Measurements from ENCODE around the gene SLC38A10. TPM values are rescaled to one million over a fixed set of nuclear protein-coding genes. Genes with fewer than 3 reads are reported as not detected.

The SLC38A10 gene
- polyA plus RNA-seq, 1 of the 3 experiments (the other 2 are of a cell fraction): 82.2 TPM

GRCh38 chr17:81261582-81262336, 33.3 kb downstream of the SLC38A10 start (continued):
- TF ChIP-seq TAF1 (IDR thresholded peaks at IDR 0.05; ENCODE audit: borderline replicate concordance, low read depth, low read length) (no peak), EZH2phosphoT487 (IDR thresholded peaks at IDR 0.05; ENCODE audit: borderline replicate concordance, low read depth) (no peak), MAX (IDR thresholded peaks at IDR 0.05; ENCODE audit: low read depth) (no peak)

- H3K36me3 ChIP-seq (replicated peaks in 1 of 2; ENCODE audit: control insufficient read depth in 1 of 2, insufficient read depth in 2 of 2, low read length in 1 of 2): peaks cover 30 to 80% of the 10 kb centered on the region in 2 experiments
- TF ChIP-seq FOXJ3 (CRISPR knock-in tag; IDR thresholded peaks at IDR 0.05) (no peak), NFIC (IDR thresholded peaks at IDR 0.05; ENCODE audit: borderline replicate concordance) (no peak), TEAD4 (IDR thresholded peaks at IDR 0.05; ENCODE audit: borderline replicate concordance, insufficient read depth) (no peak), FOXM1 (IDR thresholded peaks at IDR 0.05; ENCODE audit: low read depth) (no peak), SIN3A (IDR thresholded peaks at IDR 0.05; ENCODE audit: borderline replicate concordance, low read depth, low read length) (no peak), GABPA (IDR thresholded peaks at IDR 0.05; ENCODE audit: low read depth) (no peak), POLR2AphosphoS5 (IDR thresholded peaks at IDR 0.05; ENCODE audit: low read depth, low read length) (no peak), USF1 (IDR thresholded peaks at IDR 0.05; ENCODE audit: borderline replicate concordance, low read depth) (no peak)
- H3K4me3 ChIP-seq (ENCODE audit: low read depth in 2 of 2, low read length in 1 of 2): no peak overlapping the region
- ChIA-PET CTCF (interaction anchor here (1.0 to 11.3 kb wide), 4 partner anchors 8 to 221 kb away, joined by 3 to 140 read pairs (median 7); no protein-coding TSS in a partner anchor), POLR2A (no interaction called here)
- no peak overlapping the region for H2AFZ ChIP-seq (ENCODE audit: low read depth)
- H4K20me1 ChIP-seq (ENCODE audit: insufficient read depth): peaks cover 10% of the 10 kb centered on the region; the same call in 1 of the 2 replicates
- no peaks in the 10 kb centered on the region for H3F3A ChIP-seq (replicated peaks; ENCODE audit: insufficient read depth)
- H3K9me2 ChIP-seq: no peaks in the 10 kb centered on the region
- H3K9me3 ChIP-seq: no peaks in the 10 kb centered on the region
- H3K9ac ChIP-seq: no peak overlapping the region
- WGBS (ENCODE audit: low lambda C conversion rate): 96% methylated on average over 17 of the region's 18 CpGs
- H3K27me3 ChIP-seq (ENCODE audit: insufficient read depth): no peaks in the 10 kb centered on the region
- H3K27ac ChIP-seq (ENCODE audit: low read depth in 2 of 2, low read length in 1 of 2): no peak overlapping the region
- DNase-seq: no peak
- peaks cover 0 to 15% of the 10 kb centered on the region in 2 experiments; a peak in 1 of 4 replicates for H3K4me1 ChIP-seq (ENCODE audit: control insufficient read depth in 1 of 2, insufficient read depth in 2 of 2, low read depth in 1 of 2, low read length in 1 of 2)
- H3K4me2 ChIP-seq: no peak overlapping the region
- H3K79me2 ChIP-seq (ENCODE audit: insufficient read depth): no peaks in the 10 kb centered on the region
These were observed 34.0 kb downstream of the SLC38A10 start for GRCh38 chr17:81261096-81261495.

GRCh38 chr17:81260641-81261040, 34.5 kb downstream of the SLC38A10 start:
- Histone ChIP-seq H4K20me1 (ENCODE audit: insufficient read depth) (peaks cover 10% of the 10 kb centered on the region; the same call in 1 of the 2 replicates), H3K9me2 (no peaks in the 10 kb centered on the region), H3K4me2 (no peak overlapping the region), H3K4me1 (ENCODE audit: control insufficient read depth in 1 of 2, insufficient read depth in 2 of 2, low read depth in 1 of 2, low read length in 1 of 2) (peaks cover 0 to 15% of the 10 kb centered on the region in 2 experiments; a peak in 1 of 4 replicates), H3K27me3 (ENCODE audit: insufficient read depth) (no peaks in the 10 kb centered on the region), H3K9me3 (no peaks in the 10 kb centered on the region), H3F3A (replicated peaks; ENCODE audit: insufficient read depth) (no peaks in the 10 kb centered on the region), H2AFZ (ENCODE audit: low read depth) (no peak overlapping the region), H3K36me3 (replicated peaks in 1 of 2; ENCODE audit: control insufficient read depth in 1 of 2, insufficient read depth in 2 of 2, low read length in 1 of 2) (peaks cover 30 to 76% of the 10 kb centered on the region in 2 experiments), H3K27ac (ENCODE audit: low read depth in 2 of 2, low read length in 1 of 2) (no peak overlapping the region), H3K4me3 (ENCODE audit: low read depth in 2 of 2, low read length in 1 of 2) (no peak overlapping the region), H3K79me2 (ENCODE audit: insufficient read depth) (no peaks in the 10 kb centered on the region), H3K9ac (no peak overlapping the region)
- no peak for DNase-seq
- ChIA-PET CTCF (interaction anchor here (1.3 to 11.3 kb wide), 2 partner anchors 169 to 221 kb away, joined by 4 to 140 read pairs; no protein-coding TSS in a partner anchor), POLR2A (interaction anchor here (0.7 kb wide), 1 partner anchor 31 kb away, joined by 3 read pairs; no protein-coding TSS in a partner anchor)
- TF ChIP-seq SIN3A (IDR thresholded peaks at IDR 0.05; ENCODE audit: borderline replicate concordance, low read depth, low read length) (no peak), EZH2phosphoT487 (IDR thresholded peaks at IDR 0.05; ENCODE audit: borderline replicate concordance, low read depth) (no peak), CTCF (IDR thresholded peaks at IDR 0.05) (no peak), USF2 (IDR thresholded peaks at IDR 0.05; ENCODE audit: borderline replicate concordance, low read depth, low read length) (no peak), FOSL2 (IDR thresholded peaks at IDR 0.05; ENCODE audit: borderline replicate concordance, low read depth) (no peak), GATA2 (CRISPR knock-in tag; IDR thresholded peaks at IDR 0.05) (no peak), NRF1 (IDR thresholded peaks at IDR 0.05; ENCODE audit: low read depth, low read length) (no peak), CHD2 (IDR thresholded peaks at IDR 0.05; ENCODE audit: low read length, partially characterized antibody) (no peak), FOXJ3 (CRISPR knock-in tag; IDR thresholded peaks at IDR 0.05) (no peak), NFIC (IDR thresholded peaks at IDR 0.05; ENCODE audit: borderline replicate concordance) (no peak), FOXM1 (IDR thresholded peaks at IDR 0.05; ENCODE audit: low read depth) (no peak)
- 98% methylated on average over 19 of the region's 19 CpGs for whole genome bisulfite sequencing (ENCODE audit: low lambda C conversion rate)

Data from SK-N-SH (cell line).